ENCODE measurements around the gene TMPRSS4. TPM values are rescaled to one million over a fixed set of nuclear protein-coding genes. Genes with fewer than 3 reads are reported as not detected.
A peak's percentile ranks its signal among the peaks of the same experiment; 100 is the strongest.

Gene TMPRSS4
- total RNA-seq, 1 experiment from 2014 or later: 1.5 TPM

GRCh38 chr11:118057251-118058145, 19.4 kb upstream of the TMPRSS4 start:
- Histone ChIP-seq H3K4me1 (ENCODE audit: insufficient read depth, low read length) (no peaks in the 10 kb centered on the region), H3K4me3 (ENCODE audit: low read length) (no peak overlapping the region), H3K27ac (ENCODE audit: low read length) (no peak overlapping the region), H3K4me2 (ENCODE audit: low read length) (no peak overlapping the region), H3F3A (ENCODE audit: low read length, unreplicated experiment) (no peaks in the 10 kb centered on the region), H2AFZ (ENCODE audit: low read length) (no peak overlapping the region), H3K27me3 (ENCODE audit: low read length) (peaks cover 69% of the 10 kb centered on the region), H3K9me2 (replicated peaks; ENCODE audit: low read length) (no peaks in the 10 kb centered on the region), H3K36me3 (ENCODE audit: low read depth, low read length) (no peaks in the 10 kb centered on the region), H3K79me2 (ENCODE audit: low read length) (no peaks in the 10 kb centered on the region), H3K9ac (ENCODE audit: low read length) (no peak overlapping the region), H4K20me1 (ENCODE audit: low read length) (no peaks in the 10 kb centered on the region), H3K9me3 (ENCODE audit: low read length) (no peaks in the 10 kb centered on the region)
- ATAC-seq (no peak), DNase-seq (peak; percentile 12)
- CTCF ChIA-PET: no interaction called here
- POLR2A ChIA-PET (ENCODE audit: unreplicated experiment): no interaction called here
- TF ChIP-seq CTCF (conservative IDR thresholded peaks at IDR 0.05; ENCODE audit: low read depth, low read length): no peak
- no peak for TF ChIP-seq EZH2phosphoT487 (IDR thresholded peaks at IDR 0.05; ENCODE audit: borderline replicate concordance, low read length)
- TF ChIP-seq EZH2 (IDR thresholded peaks at IDR 0.05; ENCODE audit: low read length, unreplicated experiment): no peak
- intact Hi-C loops (cut with micrococcal nuclease): loop anchor here (10.0 kb wide), 1 partner anchor 103 kb away; no protein-coding TSS in a partner anchor
- no TSS peak for BruUV-seq (replicated peaks)

GRCh38 chr11:118058311-118059245, 18.3 kb upstream of the TMPRSS4 start:
- Histone ChIP-seq H3K79me2 (ENCODE audit: low read length) (no peaks in the 10 kb centered on the region), H3K27me3 (ENCODE audit: low read length) (peaks cover 73% of the 10 kb centered on the region), H4K20me1 (ENCODE audit: low read length) (no peaks in the 10 kb centered on the region), H3K4me3 (ENCODE audit: low read length) (no peak overlapping the region), H3K27ac (ENCODE audit: low read length) (no peak overlapping the region), H3K36me3 (ENCODE audit: low read depth, low read length) (no peaks in the 10 kb centered on the region), H3K4me2 (ENCODE audit: low read length) (no peak overlapping the region), H3F3A (ENCODE audit: low read length, unreplicated experiment) (no peaks in the 10 kb centered on the region), H3K9me2 (replicated peaks; ENCODE audit: low read length) (no peaks in the 10 kb centered on the region), H3K4me1 (ENCODE audit: insufficient read depth, low read length) (no peaks in the 10 kb centered on the region), H3K9me3 (ENCODE audit: low read length) (no peaks in the 10 kb centered on the region), H2AFZ (ENCODE audit: low read length) (no peak overlapping the region), H3K9ac (ENCODE audit: low read length) (no peak overlapping the region)
- ChIA-PET CTCF (no interaction called here), POLR2A (ENCODE audit: unreplicated experiment) (no interaction called here)
- no peak for TF ChIP-seq EZH2 (IDR thresholded peaks at IDR 0.05; ENCODE audit: low read length, unreplicated experiment)
- TF ChIP-seq EZH2phosphoT487 (IDR thresholded peaks at IDR 0.05; ENCODE audit: borderline replicate concordance, low read length): no peak
- no peak for TF ChIP-seq CTCF (conservative IDR thresholded peaks at IDR 0.05; ENCODE audit: low read depth, low read length)
- DNase-seq: peak; percentile 13
- no TSS peak for BruUV-seq (replicated peaks)
- intact Hi-C loops (cut with micrococcal nuclease): loop anchor here (10.0 kb wide), 1 partner anchor 104 kb away; no protein-coding TSS in a partner anchor
- no peak for ATAC-seq

All from PC-3 (cell line).